Endothelial cell of coronary artery (primary cell): ENCODE data around the gene NPAS3. TPM values are rescaled to one million over a fixed set of nuclear protein-coding genes. Genes with fewer than 3 reads are reported as not detected.

Experiments used
- total RNA-seq: library from RNA; depleted of rRNA; stranded (reverse); fragments of >200 nt; gene quantifications from 2 replicates; pipeline ENCODE4 v1.2.3, GENCODE V29; 2014

NPAS3 gene
- 0.09 TPM in 2 replicates for total RNA-seq

GRCh38 chr14:32938719-32939253, at the start of gene NPAS3:
TSS of gene NPAS3 (plus strand) at chr14:32938879.

